VCaP (cell line): ENCODE measurements around the gene MAPK11.

Experiments used
- H3K27ac ChIP-seq: fragments of 450-650 bp; 2 replicates; pipeline ENCODE4 v1.5.1; 2017
- TF ChIP-seq, protein P1 (sequence below): fragments of 450-650 bp; conservative IDR thresholded peaks from 2 replicates; pipeline ENCODE4 v1.5.1; 2017; ENCODE audit warnings: mild to moderate bottlenecking, moderate library complexity

Gene MAPK11

GRCh38 chr22:50306753-50307749, 36.9 kb upstream of the MAPK11 start, which contains the start of gene PLXNB2:
TSS of gene PLXNB2 (minus strand) at chr22:50307646. CDS start at chr22:50290584, 17,062 bp downstream.
- H3K27ac ChIP-seq = peak within 1 kb of the TSS; percentile 90
- TF ChIP-seq, protein P1, sequence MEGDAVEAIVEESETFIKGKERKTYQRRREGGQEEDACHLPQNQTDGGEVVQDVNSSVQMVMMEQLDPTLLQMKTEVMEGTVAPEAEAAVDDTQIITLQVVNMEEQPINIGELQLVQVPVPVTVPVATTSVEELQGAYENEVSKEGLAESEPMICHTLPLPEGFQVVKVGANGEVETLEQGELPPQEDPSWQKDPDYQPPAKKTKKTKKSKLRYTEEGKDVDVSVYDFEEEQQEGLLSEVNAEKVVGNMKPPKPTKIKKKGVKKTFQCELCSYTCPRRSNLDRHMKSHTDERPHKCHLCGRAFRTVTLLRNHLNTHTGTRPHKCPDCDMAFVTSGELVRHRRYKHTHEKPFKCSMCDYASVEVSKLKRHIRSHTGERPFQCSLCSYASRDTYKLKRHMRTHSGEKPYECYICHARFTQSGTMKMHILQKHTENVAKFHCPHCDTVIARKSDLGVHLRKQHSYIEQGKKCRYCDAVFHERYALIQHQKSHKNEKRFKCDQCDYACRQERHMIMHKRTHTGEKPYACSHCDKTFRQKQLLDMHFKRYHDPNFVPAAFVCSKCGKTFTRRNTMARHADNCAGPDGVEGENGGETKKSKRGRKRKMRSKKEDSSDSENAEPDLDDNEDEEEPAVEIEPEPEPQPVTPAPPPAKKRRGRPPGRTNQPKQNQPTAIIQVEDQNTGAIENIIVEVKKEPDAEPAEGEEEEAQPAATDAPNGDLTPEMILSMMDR = no peak

GRCh38 chr22:50305923-50306566, 35.9 kb upstream of the MAPK11 start:
- TF ChIP-seq, protein P1 = no peak
- H3K27ac ChIP-seq = peak overlapping the region; percentile 90

GRCh38 chr22:50305393-50305922, 35.3 kb upstream of the MAPK11 start:
- peak overlapping the region; percentile 90 for H3K27ac ChIP-seq
- TF ChIP-seq, protein P1 = no peak

DNA sequence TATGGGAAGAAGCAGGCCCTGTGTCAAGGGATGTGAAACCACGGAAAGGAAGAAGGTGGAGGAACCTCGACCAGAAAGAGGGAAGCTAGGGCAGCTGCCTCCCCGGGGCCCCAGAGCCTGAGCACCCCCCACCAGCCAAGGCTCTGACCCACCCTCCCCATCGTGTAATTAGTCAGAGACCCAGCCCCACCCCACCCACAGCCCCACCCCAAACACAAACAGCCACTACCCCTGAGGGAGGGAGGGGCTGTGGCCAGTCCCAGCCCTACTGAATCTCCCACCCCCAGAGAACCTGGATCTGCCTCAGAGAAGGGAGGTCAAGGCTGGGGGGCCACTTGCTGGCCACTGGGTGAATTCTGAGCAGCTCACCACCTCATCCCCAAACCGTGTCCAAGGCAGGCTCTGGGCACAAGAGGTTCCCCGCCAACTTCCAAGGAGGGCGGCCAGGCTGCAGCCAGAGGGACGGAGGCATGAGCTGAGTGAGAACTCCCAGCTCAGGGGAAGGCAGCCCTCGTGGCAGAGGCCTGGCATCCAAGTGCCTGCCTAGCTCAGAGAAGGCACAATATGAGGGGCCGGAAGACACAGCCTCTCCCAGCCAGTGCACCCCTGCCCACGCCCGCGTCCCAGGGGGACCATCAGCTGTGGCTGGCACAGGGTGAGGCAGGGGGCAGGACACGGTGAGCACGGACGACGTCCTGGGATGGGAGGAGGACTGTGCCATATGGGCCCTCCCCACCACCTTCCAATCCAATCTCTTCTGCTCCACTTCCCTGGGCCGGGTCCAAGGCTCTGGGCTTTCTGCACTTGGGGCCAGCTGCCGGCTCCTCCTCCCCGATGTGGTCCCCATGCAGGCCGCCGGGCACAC, 34.6 kb upstream of the MAPK11 start:
- TF ChIP-seq, protein P1 = no peak
- peak overlapping the region; percentile 90 for H3K27ac ChIP-seq

DNA sequence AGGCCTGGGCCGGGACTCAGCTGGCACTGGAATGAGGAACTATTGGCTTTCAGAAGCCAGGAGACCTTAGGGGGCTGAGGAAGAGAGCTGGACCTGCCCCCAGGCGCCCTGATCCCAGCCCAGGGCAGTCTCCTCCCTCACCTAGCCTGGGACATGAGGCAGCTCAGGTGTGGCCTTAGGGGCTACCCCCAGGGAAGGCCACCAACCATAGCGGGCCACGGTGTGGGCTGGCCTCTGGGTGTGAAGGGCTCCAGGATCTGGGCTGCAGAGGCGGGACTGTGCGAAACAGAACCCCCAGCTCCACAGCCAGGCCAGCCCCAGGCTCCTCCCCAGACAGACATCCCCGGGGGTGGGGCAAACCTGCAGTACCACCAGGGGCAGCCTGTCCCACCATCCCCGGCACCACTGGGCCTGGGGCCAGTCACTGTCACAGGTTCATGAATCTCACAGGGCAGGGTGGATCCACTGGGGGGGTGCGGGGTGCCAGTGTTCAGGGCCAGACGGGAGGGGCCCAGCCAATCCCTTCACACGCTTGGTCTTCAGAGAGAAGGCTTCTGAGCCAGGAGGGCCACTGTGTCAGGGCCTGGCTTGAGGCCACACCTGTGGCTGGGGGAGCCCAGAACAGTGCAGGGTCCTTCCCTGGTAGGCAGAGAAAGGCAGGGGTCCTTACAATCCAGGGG, 33.8 kb upstream of the MAPK11 start:
- TF ChIP-seq, protein P1 = no peak
- peak overlapping the region; percentile 90 for H3K27ac ChIP-seq

DNA sequence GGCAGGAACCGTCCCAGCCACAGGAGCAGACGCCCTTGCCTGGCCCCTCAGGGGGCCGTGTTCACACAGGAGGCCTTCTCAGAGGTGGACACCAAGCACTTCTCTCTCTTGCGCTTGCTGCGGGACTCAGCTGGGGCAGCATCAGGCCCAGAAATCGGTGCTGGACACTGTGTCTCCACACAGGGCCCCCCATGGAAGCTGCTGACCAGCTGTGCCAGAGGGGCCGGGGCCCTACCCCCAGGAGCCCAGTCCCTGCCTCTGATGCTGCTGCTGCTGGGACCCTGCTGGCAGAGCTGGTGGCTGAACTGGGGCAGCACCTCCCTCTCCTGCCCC, 33.3 kb upstream of the MAPK11 start:
- TF ChIP-seq, protein P1 = no peak
- H3K27ac ChIP-seq = peak overlapping the region; percentile 90
